H9 (cell line): ENCODE results near the gene OMP. TPM values are rescaled to one million over a fixed set of nuclear protein-coding genes. Genes with fewer than 3 reads are reported as not detected.

Experiments
- DNase-seq: peaks from one replicate; pipeline ENCODE4 v3.0.0-alpha.2; 2017
- H2AFZ ChIP-seq: one replicate; pipeline ENCODE4 v1.6.1; 2013; ENCODE audit warnings: mild to moderate bottlenecking, low read length, control low read depth, moderate library complexity
- H2AK5ac ChIP-seq: 2 replicates; pipeline ENCODE4 v1.6.1; 2013; ENCODE audit warnings: low read length, control low read depth, mixed read lengths; ENCODE audit not compliant: insufficient read length
- H2BK120ac ChIP-seq: one replicate; pipeline ENCODE4 v1.6.1; 2013; ENCODE audit warnings: low read depth, mild to moderate bottlenecking, low read length, control low read depth, inconsistent platforms; ENCODE audit not compliant: poor library complexity, severe bottlenecking
- H2BK12ac ChIP-seq: 2 replicates; pipeline ENCODE4 v1.6.1; 2013; ENCODE audit warnings: low read length, control low read depth, mixed read lengths, low read depth; ENCODE audit not compliant: insufficient read length
- H2BK15ac ChIP-seq: 2 replicates; pipeline ENCODE4 v1.6.1; 2013; ENCODE audit warnings: low read depth, low read length, control low read depth
- H2BK20ac ChIP-seq: one replicate; pipeline ENCODE4 v1.6.1; 2013; ENCODE audit warnings: low read depth, mild to moderate bottlenecking, low read length, control low read depth, inconsistent platforms; ENCODE audit not compliant: poor library complexity, severe bottlenecking
- H2BK5ac ChIP-seq: 2 replicates; pipeline ENCODE4 v1.6.1; 2013; ENCODE audit warnings: low read length, control low read depth, mixed read lengths; ENCODE audit not compliant: insufficient read length
- H3K14ac ChIP-seq: 2 replicates; pipeline ENCODE4 v1.6.1; 2013; ENCODE audit warnings: low read length, control low read depth; ENCODE audit not compliant: insufficient read depth
- H3K18ac ChIP-seq: 2 replicates; pipeline ENCODE4 v1.6.1; 2013; ENCODE audit warnings: low read depth, mild to moderate bottlenecking, mixed read lengths, low read length, control low read depth; ENCODE audit not compliant: insufficient read length
- H3K23ac ChIP-seq: 2 replicates; pipeline ENCODE4 v1.6.1; 2013; ENCODE audit warnings: low read length, control low read depth, mixed read lengths, low read depth; ENCODE audit not compliant: insufficient read length
- H3K23me2 ChIP-seq: 2 replicates; pipeline ENCODE4 v1.6.1; 2013; ENCODE audit warnings: low read depth, mild to moderate bottlenecking, mixed read lengths, low read length, control low read depth; ENCODE audit not compliant: insufficient read length, poor library complexity, severe bottlenecking
- H3K27ac ChIP-seq: 2 replicates; pipeline ENCODE4 v1.5.1; 2013; ENCODE audit warnings: low read length, control low read depth, mixed read lengths, low read depth; ENCODE audit not compliant: insufficient read length
- H3K27me3 ChIP-seq: 2 replicates; pipeline ENCODE4 v1.6.1; 2013; ENCODE audit warnings: low read length, control low read depth, inconsistent platforms; ENCODE audit not compliant: insufficient read depth
- H3K4ac ChIP-seq: 2 replicates; pipeline ENCODE4 v1.6.1; 2013; ENCODE audit warnings: low read depth, mild to moderate bottlenecking, control low read depth, inconsistent platforms, low read length, moderate library complexity
- H3K4me1 ChIP-seq: 2 replicates; pipeline ENCODE4 v1.6.1; 2013; ENCODE audit warnings: low read length, control low read depth, inconsistent platforms; ENCODE audit not compliant: insufficient read depth
- H3K4me2 ChIP-seq: 2 replicates; pipeline ENCODE4 v1.6.1; 2013; ENCODE audit warnings: low read length, control low read depth, mixed read lengths; ENCODE audit not compliant: insufficient read length, insufficient read depth
- H3K56ac ChIP-seq: 2 replicates; pipeline ENCODE4 v1.6.1; 2013; ENCODE audit warnings: low read depth, mild to moderate bottlenecking, mixed read lengths, low read length, control low read depth; ENCODE audit not compliant: insufficient read length
- H3K79me1 ChIP-seq: 2 replicates; pipeline ENCODE4 v1.6.1; 2013; ENCODE audit warnings: low read depth, mild to moderate bottlenecking, moderate library complexity, low read length, control low read depth, inconsistent platforms; ENCODE audit not compliant: insufficient read depth, poor library complexity, severe bottlenecking
- H3K79me2 ChIP-seq: 2 replicates; pipeline ENCODE4 v1.6.1; 2013; ENCODE audit warnings: low read length, control low read depth, inconsistent platforms; ENCODE audit not compliant: insufficient read depth
- H3K9ac ChIP-seq: 2 replicates; pipeline ENCODE4 v1.6.1; 2013; ENCODE audit warnings: low read length, control low read depth, mixed read lengths; ENCODE audit not compliant: insufficient read length; ENCODE audit errors: extremely low read depth
- H3K9me3 ChIP-seq: one replicate; pipeline ENCODE4 v1.6.1; 2013; ENCODE audit warnings: low read depth, low read length, inconsistent platforms; ENCODE audit not compliant: control insufficient read depth
- H3T11ph ChIP-seq: one replicate; pipeline ENCODE4 v1.6.1; 2013; ENCODE audit warnings: mild to moderate bottlenecking, low read length, control low read depth, inconsistent platforms
- H4K20me1 ChIP-seq: one replicate; pipeline ENCODE4 v1.6.1; 2013; ENCODE audit not compliant: control insufficient read depth, insufficient read length, insufficient read depth
- H4K5ac ChIP-seq: 2 replicates; pipeline ENCODE4 v1.6.1; 2013; ENCODE audit warnings: low read depth, mild to moderate bottlenecking, mixed read lengths, low read length, control low read depth; ENCODE audit not compliant: insufficient read length
- H4K8ac ChIP-seq: replicated peaks from 2 replicates; pipeline ENCODE4 v1.6.1; 2013; ENCODE audit warnings: low read length, control low read depth, mixed read lengths, low read depth; ENCODE audit not compliant: insufficient read length
- H4K91ac ChIP-seq: 2 replicates; pipeline ENCODE4 v1.6.1; 2013; ENCODE audit warnings: low read depth, mild to moderate bottlenecking, moderate library complexity, mixed read lengths, low read length, control low read depth; ENCODE audit not compliant: insufficient read length
- H3K27ac Mint-ChIP-seq, 3 experiments: 2 replicates in 2 of 3; 3 replicates in 1 of 3; pipeline ENCODE4 v1.8.0; 2020 to 2021; ENCODE audit warnings: mixed read lengths in 3 of 3, mild to moderate bottlenecking in 1 of 3, moderate library complexity in 1 of 3
- H3K27me3 Mint-ChIP-seq: 2 replicates; pipeline ENCODE4 v1.8.0; 2021; ENCODE audit warnings: low read depth, mild to moderate bottlenecking, moderate library complexity, mixed read lengths
- H3K36me3 Mint-ChIP-seq, 3 experiments: 2 replicates in 2 of 3; 3 replicates in 1 of 3; pipeline ENCODE4 v1.8.0; 2020 to 2021; ENCODE audit warnings: low read depth in 3 of 3, mixed read lengths in 3 of 3; ENCODE audit not compliant: insufficient read depth in 1 of 3
- H3K4me1 Mint-ChIP-seq, 2 experiments: 2 replicates each; pipeline ENCODE4 v1.8.0; 2020; ENCODE audit warnings: mixed read lengths in 2 of 2
- H3K4me3 Mint-ChIP-seq, 2 experiments: 2 replicates in 1 of 2; 3 replicates in 1 of 2; pipeline ENCODE4 v1.8.0; 2020 to 2021; ENCODE audit warnings: mild to moderate bottlenecking in 2 of 2, mixed read lengths in 2 of 2, moderate library complexity in 1 of 2
- H3K9me3 Mint-ChIP-seq, 2 experiments: 2 replicates in 1 of 2; 3 replicates in 1 of 2; pipeline ENCODE4 v1.8.0; 2020; ENCODE audit warnings: mild to moderate bottlenecking in 2 of 2, mixed read lengths in 2 of 2, moderate library complexity in 1 of 2
- CTCF ChIP-seq: fragments of 200-600 bp; sonication (generic); conservative IDR thresholded peaks from 3 replicates; pipeline ENCODE4 v1.8.0; 2021; ENCODE audit warnings: antibody characterized with exemption, mild to moderate bottlenecking
- WGBS: extraction: QIAGEN DNeasy Blood & Tissue Kit; methylation state at CpG from one replicate; pipeline ENCODE4 v1.1.7; 2013; ENCODE audit warnings: missing lambda C conversion rate, low lambda C conversion rate, mixed read lengths; ENCODE audit not compliant: insufficient read length; ENCODE audit errors: extremely low coverage; 5-methylcytosine and 5-hydroxymethylcytosine counted together
- total RNA-seq: library from RNA; stranded (reverse); gene quantifications from 2 replicates; pipeline ENCODE4 v1.2.1, GENCODE V29; 2021

OMP gene
- total RNA-seq, 1 experiment from 2014 or later = not detected

DNA sequence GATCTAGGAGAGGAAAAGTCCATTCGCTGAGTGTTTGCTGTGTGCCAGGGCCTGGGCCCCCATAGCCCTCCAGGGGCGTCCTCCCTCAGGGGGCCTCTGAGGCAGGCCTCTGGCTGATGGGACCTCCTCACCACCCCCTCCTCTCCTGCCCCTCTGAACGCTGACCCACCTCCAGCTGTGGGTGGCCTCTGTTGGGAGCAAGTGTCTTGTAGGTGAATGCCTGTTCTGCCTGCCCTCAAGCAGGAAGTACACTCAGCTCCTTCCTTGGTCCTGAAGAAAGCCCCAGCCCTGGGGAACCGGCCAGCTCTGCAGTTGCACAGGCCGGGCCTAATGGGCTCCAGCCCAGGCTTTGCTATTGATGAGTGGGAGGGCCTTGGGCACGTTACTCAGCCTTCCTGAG is 28.9 kb downstream of the OMP start:
- Histone ChIP-seq H3K4me2 (no peak overlapping the region), H4K8ac (no peak overlapping the region), H3K4me1 (no peaks in the 10 kb centered on the region), H4K20me1 (no peaks in the 10 kb centered on the region), H2BK120ac (no peak overlapping the region), H2AFZ (no peak overlapping the region), H3K56ac (no peak overlapping the region), H3K18ac (no peak overlapping the region), H2AK5ac (no peak overlapping the region), H2BK20ac (no peak overlapping the region), H2BK15ac (no peak overlapping the region), H3K23ac (no peak overlapping the region), H2BK5ac (no peak overlapping the region), H3K9ac (no peak overlapping the region), H4K5ac (no peak overlapping the region), H4K91ac (no peak overlapping the region), H2BK12ac (no peak overlapping the region), H3T11ph (no peak overlapping the region), H3K9me3 (no peaks in the 10 kb centered on the region), H3K14ac (no peak overlapping the region), H3K27me3 (no peaks in the 10 kb centered on the region), H3K79me1 (no peaks in the 10 kb centered on the region), H3K4ac (no peak overlapping the region), H3K79me2 (no peaks in the 10 kb centered on the region), H3K27ac (no peak overlapping the region), H3K23me2 (peaks cover 8% of the 10 kb centered on the region)
- no peak for TF ChIP-seq CTCF
- WGBS = no CpG with 5 or more reads among the region's 6 CpGs
- Mint-ChIP-seq H3K4me1 (peaks cover 19 to 24% of the 10 kb centered on the region in 2 experiments), H3K36me3 (no peaks in the 10 kb centered on the region), H3K27me3 (peaks cover 5% of the 10 kb centered on the region; the same call in 1 of the 2 replicates), H3K27ac (no peak overlapping the region), H3K4me3 (no peak overlapping the region), H3K9me3 (no peaks in the 10 kb centered on the region)
- DNase-seq = no peak
